ENCODE data around the gene ZSCAN10. TPM values are rescaled to one million over a fixed set of nuclear protein-coding genes. Genes with fewer than 3 reads are reported as not detected.
"Not testable (repeated sequence)": the region's sequence is repeated elsewhere in the genome, so short reads cannot be mapped to it uniquely, and the experiment has no call there.

ZSCAN10 gene
- total RNA-seq, 2 experiments from 2014 or later = 0.36 to 0.56 TPM

- H3K27me3 Mint-ChIP-seq = no peaks in the 10 kb centered on the region
- intact Hi-C loops (cut with DNase I, micrococcal nuclease) = loop anchor here in 1 of 2 experiments (5.0 kb wide), 1 partner anchor 53 kb away; no protein-coding TSS in a partner anchor
- no peak overlapping the region for H3K27ac ChIP-seq (ENCODE audit: low read depth in 1 of 2, low read length in 2 of 2)
- ATAC-seq (ENCODE audit: poor library complexity) = no peak
- H3K36me3 Mint-ChIP-seq (ENCODE audit: low read depth) = peaks cover 30% of the 10 kb centered on the region
- peak in 2 of 14 experiments; percentile 51 to 58 for DNase-seq
- peak overlapping the region; percentile 67 for H3K27ac Mint-ChIP-seq
- CTCF ChIA-PET = interaction anchor here (0.6 to 1.9 kb wide), 2 partner anchors 74 to 76 kb away, joined by 3 to 7 read pairs; no protein-coding TSS in a partner anchor
- no peak overlapping the region for H3K4me3 ChIP-seq (ENCODE audit: low read length)
- peaks cover 56% of the 10 kb centered on the region for H3K4me1 ChIP-seq (ENCODE audit: insufficient read depth, low read length)
- H3K9me3 Mint-ChIP-seq = no peaks in the 10 kb centered on the region
- peaks cover 48% of the 10 kb centered on the region for H3K4me1 Mint-ChIP-seq (ENCODE audit: low read depth)
- TF ChIP-seq CTCF (IDR thresholded peaks at IDR 0.05) = no peak
- POLR2A ChIA-PET = interaction anchor here (0.6 to 1.0 kb wide), 3 partner anchors 8 to 74 kb away, joined by 3 to 4 read pairs (median 4); partner anchors contain the start of gene MMP25
- no peaks in the 10 kb centered on the region for H3K9me3 ChIP-seq (ENCODE audit: control insufficient read depth in 1 of 2, insufficient read depth in 1 of 2, low read length in 2 of 2)
- no peaks in the 10 kb centered on the region for H3K27me3 ChIP-seq (ENCODE audit: control insufficient read depth in 1 of 2, insufficient read depth in 2 of 2, low read length in 2 of 2)
- peak overlapping the region; percentile 54 for H3K4me3 Mint-ChIP-seq
- H3K36me3 ChIP-seq (ENCODE audit: insufficient read depth, low read length) = peaks cover 3% of the 10 kb centered on the region
These were observed 43.9 kb downstream of the ZSCAN10 start for GRCh38 chr16:3054965-3055733.

- peaks cover 45% of the 10 kb centered on the region for H3K4me1 ChIP-seq (ENCODE audit: insufficient read depth, low read length)
- intact Hi-C loops (cut with DNase I, micrococcal nuclease); H3K9me3 ChIP-seq (ENCODE audit: control insufficient read depth in 1 of 2, insufficient read depth in 1 of 2, low read length in 2 of 2); POLR2A ChIA-PET; H3K27ac Mint-ChIP-seq; ATAC-seq (ENCODE audit: poor library complexity); H3K27me3 Mint-ChIP-seq; H3K36me3 ChIP-seq (ENCODE audit: insufficient read depth, low read length); H3K9me3 Mint-ChIP-seq; H3K27ac ChIP-seq (ENCODE audit: low read depth in 1 of 2, low read length in 2 of 2); H3K27me3 ChIP-seq (ENCODE audit: control insufficient read depth in 1 of 2, insufficient read depth in 2 of 2, low read length in 2 of 2); H3K4me3 ChIP-seq (ENCODE audit: low read length); H3K4me3 Mint-ChIP-seq; CTCF ChIA-PET: not testable (repeated sequence)
- H3K4me1 Mint-ChIP-seq (ENCODE audit: low read depth) = peaks cover 44% of the 10 kb centered on the region
- peaks cover 26% of the 10 kb centered on the region for H3K36me3 Mint-ChIP-seq (ENCODE audit: low read depth)
- peak in 1 of 14 experiments; percentile 47 for DNase-seq
These were observed 45.8 kb downstream of the ZSCAN10 start for GRCh38 chr16:3053330-3053710.

- CTCF ChIA-PET; H3K27ac ChIP-seq (ENCODE audit: low read depth in 1 of 2, low read length in 2 of 2); H3K4me3 Mint-ChIP-seq; H3K27me3 ChIP-seq (ENCODE audit: control insufficient read depth in 1 of 2, insufficient read depth in 2 of 2, low read length in 2 of 2); H3K36me3 ChIP-seq (ENCODE audit: insufficient read depth, low read length); H3K27ac Mint-ChIP-seq; intact Hi-C loops (cut with DNase I, micrococcal nuclease); H3K9me3 Mint-ChIP-seq; H3K27me3 Mint-ChIP-seq; H3K9me3 ChIP-seq (ENCODE audit: control insufficient read depth in 1 of 2, insufficient read depth in 1 of 2, low read length in 2 of 2); H3K4me3 ChIP-seq (ENCODE audit: low read length); POLR2A ChIA-PET: not testable (repeated sequence)
- Mint-ChIP-seq H3K36me3 (ENCODE audit: low read depth) (peaks cover 26% of the 10 kb centered on the region), H3K4me1 (ENCODE audit: low read depth) (peaks cover 46% of the 10 kb centered on the region)
- ATAC-seq (ENCODE audit: poor library complexity) (peak; percentile 58), DNase-seq (peak in 1 of 14 experiments; percentile 31)
- H3K4me1 ChIP-seq (ENCODE audit: insufficient read depth, low read length) = peaks cover 40% of the 10 kb centered on the region
These were observed 46.3 kb downstream of the ZSCAN10 start for GRCh38 chr16:3052571-3053329.

GRCh38 chr16:3051494-3051893 is 47.6 kb downstream of the ZSCAN10 start:
- Histone ChIP-seq H3K36me3 (ENCODE audit: insufficient read depth, low read length) (no peaks in the 10 kb centered on the region), H3K27me3 (ENCODE audit: control insufficient read depth in 1 of 2, insufficient read depth in 2 of 2, low read length in 2 of 2) (peaks cover 6 to 10% of the 10 kb centered on the region in 2 experiments), H3K9me3 (ENCODE audit: control insufficient read depth in 1 of 2, insufficient read depth in 1 of 2, low read length in 2 of 2) (peaks cover 0 to 6% of the 10 kb centered on the region in 2 experiments), H3K4me1 (ENCODE audit: insufficient read depth, low read length) (peaks cover 37% of the 10 kb centered on the region), H3K4me3 (ENCODE audit: low read length) (no peak overlapping the region), H3K27ac (ENCODE audit: low read depth in 1 of 2, low read length in 2 of 2) (no peak overlapping the region)
- POLR2A ChIA-PET = interaction anchor here (1.1 kb wide), 1 partner anchor 26 kb away, joined by 4 read pairs; no protein-coding TSS in a partner anchor
- Mint-ChIP-seq H3K27me3 (peaks cover 8% of the 10 kb centered on the region), H3K4me1 (ENCODE audit: low read depth) (peaks cover 37% of the 10 kb centered on the region), H3K9me3 (no peaks in the 10 kb centered on the region), H3K4me3 (no peak overlapping the region), H3K27ac (no peak overlapping the region), H3K36me3 (ENCODE audit: low read depth) (peaks cover 22% of the 10 kb centered on the region)
- intact Hi-C loops (cut with DNase I, micrococcal nuclease) = no loop called here
- CTCF ChIA-PET = interaction anchor here (0.8 to 1.4 kb wide), 3 partner anchors 20 to 78 kb away, joined by 3 to 5 read pairs (median 5); no protein-coding TSS in a partner anchor
- DNase-seq (no peak), ATAC-seq (ENCODE audit: poor library complexity) (no peak)
- no peak for TF ChIP-seq CTCF (IDR thresholded peaks at IDR 0.05)
